Epithelial cell of prostate (primary cell): ENCODE measurements around the gene DOCK7.

ENCODE experiments used
- DNase-seq: peaks from one replicate; pipeline ENCODE4 v3.0.0-alpha.2; 2011; ENCODE audit warnings: low read depth, low spot score
- H3K27ac ChIP-seq: fragments of 450-650 bp; 2 replicates; pipeline ENCODE4 v1.5.1; 2017; ENCODE audit warnings: mild to moderate bottlenecking

The DOCK7 gene

DNA sequence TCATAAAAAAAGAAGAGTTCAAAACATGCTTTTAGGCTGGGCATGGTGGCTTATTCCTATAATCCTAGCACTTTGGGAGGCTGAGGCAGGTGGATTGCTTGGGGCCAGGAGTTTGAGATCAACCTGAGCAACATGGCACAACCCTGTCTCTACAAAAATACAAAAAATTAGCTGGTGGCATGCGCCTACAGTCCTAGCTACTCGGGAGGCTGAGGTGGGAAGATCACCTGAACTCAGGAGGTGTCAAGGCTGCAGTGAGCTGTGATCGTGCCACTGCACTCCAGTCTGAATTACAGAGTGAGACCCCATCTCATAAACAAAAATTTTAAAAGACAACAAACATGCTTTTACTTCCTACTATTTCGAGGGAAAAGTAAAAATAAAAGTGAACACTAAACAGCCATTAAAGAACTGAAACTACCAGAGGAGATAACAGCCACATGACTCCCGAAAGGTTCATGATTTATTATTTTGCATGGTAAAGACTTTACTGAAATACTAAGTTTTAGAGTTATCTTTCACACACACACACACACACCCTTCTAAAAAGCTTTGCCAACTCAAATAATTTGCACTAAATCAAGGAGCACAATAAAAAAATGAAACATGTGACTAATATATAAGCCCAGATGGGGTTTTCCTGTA, 203.2 kb downstream of the DOCK7 start:
- DNase-seq = no peak
- no peak overlapping the region for H3K27ac ChIP-seq

DNA sequence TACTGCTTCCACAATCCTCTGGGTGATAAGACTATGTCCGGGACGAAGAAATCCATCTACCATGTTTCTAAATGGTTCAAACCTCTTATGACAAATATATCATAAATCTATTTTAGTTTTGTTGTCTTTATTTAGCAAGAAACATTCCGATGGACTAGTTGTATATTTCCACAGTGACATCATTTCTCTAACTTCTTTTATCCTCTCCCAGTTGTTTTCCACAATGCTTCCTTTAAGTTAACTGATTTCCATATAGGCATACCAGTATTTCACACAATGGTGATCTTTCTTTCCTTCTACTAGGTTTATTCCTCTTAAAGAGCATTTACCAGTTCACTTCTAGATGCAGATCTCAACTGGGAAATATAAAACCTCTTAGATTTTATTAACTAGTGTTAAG, 206.5 kb downstream of the DOCK7 start:
- DNase-seq = no peak
- H3K27ac ChIP-seq = no peak overlapping the region

DNA sequence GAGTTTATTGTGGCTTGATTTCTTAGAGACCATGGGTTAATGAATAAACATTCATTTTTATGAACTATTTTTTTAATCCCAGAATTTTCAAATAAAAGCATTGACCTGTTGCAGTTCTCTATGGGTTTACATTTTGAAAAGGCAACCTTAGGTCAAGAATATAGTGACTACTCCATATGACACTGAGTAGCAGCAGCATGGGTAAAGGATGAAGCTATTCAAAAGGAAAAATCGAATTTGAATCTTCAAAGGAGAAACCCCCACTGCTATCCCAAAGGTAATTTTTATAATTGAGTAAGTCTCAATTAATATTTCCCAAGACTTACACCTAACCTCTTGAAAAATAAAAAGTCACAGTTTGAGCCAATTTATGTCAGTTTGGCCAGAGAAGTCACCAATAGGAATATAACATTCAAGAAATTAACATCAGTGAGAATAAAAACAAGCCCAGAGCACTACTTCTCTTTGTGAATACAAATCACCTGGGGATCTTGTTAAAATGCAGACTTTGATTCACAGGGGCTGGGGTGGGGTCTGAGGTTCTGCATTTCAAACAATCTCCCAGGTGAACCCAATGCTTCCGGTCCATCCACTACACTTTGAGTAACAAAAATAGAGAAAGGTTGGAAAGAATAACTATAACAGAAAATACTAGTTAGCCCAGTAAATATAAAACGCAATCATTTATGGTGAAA, 211.5 kb downstream of the DOCK7 start:
- H3K27ac ChIP-seq = no peak overlapping the region
- DNase-seq = no peak

DNA sequence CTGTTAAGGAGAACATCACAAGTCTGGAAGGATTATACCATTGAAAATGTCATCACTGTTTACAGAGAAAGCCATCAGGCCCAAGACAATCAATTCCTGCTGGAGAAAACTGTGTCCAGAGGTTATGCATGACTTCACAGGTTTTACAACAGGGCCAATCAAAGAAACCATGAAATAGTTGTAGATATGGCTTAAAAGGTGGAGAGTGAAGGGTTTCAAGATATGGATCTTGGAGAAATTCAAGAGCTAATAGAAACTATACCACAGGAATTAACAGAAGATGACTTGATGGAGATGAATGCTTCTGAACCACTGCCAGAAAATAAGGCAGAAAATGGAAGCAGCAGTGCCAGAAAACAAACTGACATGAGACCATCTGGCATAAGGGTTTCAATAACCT, 221.1 kb downstream of the DOCK7 start:
- no peak overlapping the region for H3K27ac ChIP-seq
- DNase-seq = no peak

DNA sequence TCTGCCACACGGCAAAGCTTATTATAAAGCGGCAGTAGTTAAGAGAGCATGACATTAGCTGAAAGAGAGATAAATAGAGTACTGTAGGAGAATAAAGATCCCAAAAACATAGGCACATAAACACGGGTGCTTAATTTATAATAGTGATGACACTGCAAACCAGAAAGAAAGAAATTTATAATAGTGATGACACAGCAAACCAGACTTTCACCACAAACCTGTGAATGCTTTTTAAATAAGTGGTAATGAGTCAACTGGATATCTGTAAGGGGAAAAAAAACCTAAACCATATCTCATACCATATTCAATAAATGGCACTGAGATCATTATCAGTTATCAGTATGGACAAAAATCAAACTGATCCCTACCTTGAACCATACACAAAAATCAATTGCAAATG, 225.8 kb downstream of the DOCK7 start:
- no peak for DNase-seq
- no peak overlapping the region for H3K27ac ChIP-seq

DNA sequence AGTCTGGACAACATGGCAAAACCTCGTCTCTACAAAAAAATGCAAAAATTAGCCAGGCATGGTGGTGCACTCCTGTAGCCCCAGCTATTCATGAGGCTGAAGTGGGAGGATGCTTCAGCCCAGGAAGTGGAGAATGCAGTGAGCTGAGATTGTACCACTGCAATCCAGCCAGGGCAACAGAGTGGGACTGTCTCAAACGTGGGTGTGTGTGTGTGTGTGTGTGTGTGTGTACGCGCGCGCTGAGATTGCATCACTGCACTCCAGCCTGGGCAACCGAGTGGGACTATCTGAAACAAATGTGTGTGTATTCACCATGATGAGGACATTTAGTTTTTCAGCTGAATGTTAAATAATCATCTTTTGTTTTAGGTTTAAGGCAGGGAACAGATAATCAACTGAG, 230.2 kb downstream of the DOCK7 start:
- H3K27ac ChIP-seq = no peak overlapping the region
- no peak for DNase-seq

DNA sequence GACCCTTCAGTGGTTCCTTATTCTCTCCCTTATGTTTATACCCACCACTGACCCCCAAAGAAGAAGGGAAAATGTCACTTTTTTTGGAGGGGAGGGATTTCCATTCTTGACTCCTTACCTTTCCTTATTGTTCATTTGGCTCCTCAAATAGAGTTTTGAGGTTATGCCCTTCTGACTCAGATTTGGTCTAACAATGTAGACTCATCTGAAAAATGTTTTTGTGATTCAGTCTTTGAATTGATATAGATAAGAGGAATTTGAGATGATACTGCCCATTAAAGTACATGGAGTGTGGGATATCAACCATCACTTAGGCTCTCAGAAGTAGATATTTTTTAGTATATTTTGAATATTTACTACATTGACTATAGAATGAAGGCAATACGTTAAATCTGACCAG, 235.2 kb downstream of the DOCK7 start:
- no peak overlapping the region for H3K27ac ChIP-seq
- DNase-seq = no peak

DNA sequence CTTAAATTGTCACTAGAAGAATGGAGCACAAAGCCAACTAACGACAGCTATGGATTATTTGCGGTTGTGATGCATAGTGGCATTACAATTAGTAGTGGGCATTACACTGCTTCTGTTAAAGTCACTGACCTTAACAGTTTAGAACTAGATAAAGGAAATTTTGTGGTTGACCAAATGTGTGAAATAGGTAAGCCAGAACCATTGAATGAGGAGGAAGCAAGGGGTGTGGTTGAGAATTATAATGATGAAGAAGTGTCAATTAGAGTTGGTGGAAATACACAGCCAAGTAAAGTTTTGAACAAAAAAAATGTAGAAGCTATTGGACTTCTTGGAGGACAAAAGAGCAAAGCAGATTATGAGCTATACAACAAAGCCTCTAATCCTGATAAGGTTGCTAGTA, 237.9 kb downstream of the DOCK7 start:
- H3K27ac ChIP-seq = no peak overlapping the region
- no peak for DNase-seq

DNA sequence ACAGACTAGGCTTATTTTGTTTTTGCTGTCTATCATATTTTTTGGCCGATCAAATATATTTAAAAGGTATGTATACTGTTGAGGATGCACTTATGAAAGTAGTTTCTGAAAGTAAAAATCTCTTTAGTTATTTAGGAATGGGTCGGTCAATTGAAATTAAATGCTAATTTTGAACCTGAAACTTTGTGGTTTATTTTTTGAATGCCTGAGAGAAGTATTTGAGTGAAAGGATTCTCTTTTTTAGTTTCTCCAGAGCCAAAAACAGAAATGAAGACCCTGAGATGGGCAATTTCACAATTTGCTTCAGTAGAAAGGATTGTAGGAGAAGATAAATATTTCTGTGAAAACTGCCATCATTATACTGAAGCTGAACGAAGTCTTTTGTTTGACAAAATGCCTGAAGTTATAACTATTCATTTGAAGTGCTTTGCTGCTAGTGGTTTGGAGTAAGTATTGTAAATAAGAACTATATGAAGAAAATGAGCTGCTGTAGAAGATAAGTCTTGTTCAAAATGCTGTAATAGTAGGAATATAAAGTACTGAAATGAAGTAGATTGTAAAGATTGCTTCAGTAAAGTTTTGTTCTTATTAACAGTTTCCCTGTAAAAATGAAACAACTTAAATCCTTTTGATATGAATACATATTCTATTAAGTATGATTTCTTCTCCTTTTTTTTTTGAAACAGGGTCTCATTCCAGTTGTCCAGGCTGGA, 239.8 kb downstream of the DOCK7 start:
- DNase-seq = no peak
- no peak overlapping the region for H3K27ac ChIP-seq

DNA sequence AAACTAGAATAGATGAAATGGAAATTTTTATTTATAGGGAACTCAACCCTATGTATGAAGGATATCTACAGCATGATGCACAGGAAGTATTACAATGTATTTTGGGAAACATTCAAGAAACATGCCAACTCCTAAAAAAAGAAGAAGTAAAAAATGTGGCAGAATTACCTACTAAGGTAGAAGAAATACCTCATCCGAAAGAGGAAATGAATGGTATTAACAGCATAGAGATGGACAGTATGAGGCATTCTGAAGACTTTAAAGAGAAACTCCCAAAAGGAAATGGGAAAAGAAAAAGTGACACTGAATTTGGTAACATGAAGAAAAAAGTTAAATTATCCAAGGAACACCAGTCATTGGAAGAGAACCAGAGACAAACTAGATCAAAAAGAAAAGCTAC, 243.5 kb downstream of the DOCK7 start:
- H3K27ac ChIP-seq = no peak overlapping the region
- DNase-seq = no peak

DNA sequence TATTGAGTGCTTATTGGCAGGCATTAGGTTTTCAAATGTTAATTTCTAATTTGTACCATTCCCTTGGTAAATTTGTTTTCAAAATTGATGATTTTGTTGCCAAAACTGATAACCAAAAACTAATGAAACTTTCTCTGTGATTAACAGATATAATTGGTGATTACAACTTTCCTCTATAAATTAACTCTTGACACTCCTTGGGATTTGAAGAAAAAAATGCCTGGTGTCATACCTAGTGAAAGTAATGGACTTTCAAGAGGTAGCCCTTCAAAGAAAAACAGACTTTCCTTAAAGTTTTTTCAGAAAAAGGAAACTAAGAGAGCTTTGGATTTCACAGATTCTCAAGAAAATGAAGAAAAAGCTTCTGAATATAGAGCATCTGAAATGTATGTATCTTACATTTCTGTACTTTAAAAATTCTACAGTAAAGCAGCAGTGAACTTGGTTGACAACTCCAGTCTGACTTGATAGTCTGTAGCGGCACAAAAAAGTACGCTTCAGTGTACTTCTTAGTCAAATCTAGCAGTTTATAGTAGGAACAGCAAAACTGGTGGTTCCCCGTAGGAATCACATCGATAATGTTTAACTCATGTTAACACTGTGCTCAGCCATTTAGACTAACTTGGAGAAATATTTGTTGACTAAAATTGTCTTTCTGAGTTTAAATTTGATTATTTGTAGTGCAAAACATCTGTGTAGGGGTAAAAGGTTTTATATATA, 248.4 kb downstream of the DOCK7 start:
- DNase-seq = no peak
- no peak overlapping the region for H3K27ac ChIP-seq

DNA sequence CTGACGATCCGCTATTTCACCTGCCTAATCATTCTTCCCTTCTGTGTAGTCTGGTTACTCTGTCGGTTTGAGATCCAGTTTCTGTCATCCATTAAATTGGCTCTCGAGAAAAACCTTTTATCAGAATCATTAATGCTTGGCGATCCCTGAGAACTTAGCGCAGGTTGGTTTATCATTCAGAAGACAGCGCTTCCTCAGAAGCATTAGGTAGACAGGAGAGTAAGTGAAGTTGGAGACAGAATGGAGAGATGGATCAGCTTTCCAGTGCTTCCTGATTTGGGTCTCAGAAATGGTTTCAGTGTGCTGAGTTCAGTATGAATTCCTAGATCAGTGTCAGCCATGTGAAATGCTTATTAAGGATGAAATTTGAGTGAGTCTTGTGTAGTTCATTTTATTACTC, 250.0 kb downstream of the DOCK7 start:
- H3K27ac ChIP-seq = no peak overlapping the region
- DNase-seq = no peak

DNA sequence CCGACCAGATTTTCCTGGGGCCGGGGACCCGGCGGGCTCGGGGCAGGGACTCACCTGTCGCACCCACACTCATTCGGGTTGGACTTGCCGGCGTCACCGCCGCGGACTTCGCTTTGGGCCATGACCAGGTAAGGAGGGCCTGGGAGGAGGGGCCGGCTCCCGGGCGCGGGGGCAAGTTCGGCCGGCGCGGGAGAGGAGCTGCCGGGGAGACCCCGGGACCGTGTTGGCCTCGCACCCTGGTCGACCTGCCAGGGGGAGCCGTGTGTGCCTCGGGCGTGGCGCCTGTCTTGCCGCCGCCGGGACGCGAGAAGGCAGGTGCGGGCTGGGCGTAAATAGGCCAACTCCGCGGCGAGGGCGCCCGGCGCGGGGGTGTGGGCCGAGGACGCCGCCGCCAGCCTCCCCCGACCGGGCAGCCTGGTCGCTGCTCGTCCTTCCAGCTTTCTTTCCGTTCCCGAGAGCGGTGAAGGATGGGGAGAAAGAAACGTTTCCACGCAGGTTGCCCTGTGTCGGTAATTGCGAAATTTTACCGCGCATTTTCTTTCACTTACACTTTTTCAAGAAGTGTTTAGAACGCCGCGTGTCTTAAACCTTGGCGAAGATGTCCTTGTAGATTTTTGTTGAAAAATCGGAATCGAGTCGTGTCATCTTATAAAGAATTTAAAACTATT, 250.8 kb downstream of the DOCK7 start:
- DNase-seq = no peak
- H3K27ac ChIP-seq = peak overlapping the region; percentile 98

DNA sequence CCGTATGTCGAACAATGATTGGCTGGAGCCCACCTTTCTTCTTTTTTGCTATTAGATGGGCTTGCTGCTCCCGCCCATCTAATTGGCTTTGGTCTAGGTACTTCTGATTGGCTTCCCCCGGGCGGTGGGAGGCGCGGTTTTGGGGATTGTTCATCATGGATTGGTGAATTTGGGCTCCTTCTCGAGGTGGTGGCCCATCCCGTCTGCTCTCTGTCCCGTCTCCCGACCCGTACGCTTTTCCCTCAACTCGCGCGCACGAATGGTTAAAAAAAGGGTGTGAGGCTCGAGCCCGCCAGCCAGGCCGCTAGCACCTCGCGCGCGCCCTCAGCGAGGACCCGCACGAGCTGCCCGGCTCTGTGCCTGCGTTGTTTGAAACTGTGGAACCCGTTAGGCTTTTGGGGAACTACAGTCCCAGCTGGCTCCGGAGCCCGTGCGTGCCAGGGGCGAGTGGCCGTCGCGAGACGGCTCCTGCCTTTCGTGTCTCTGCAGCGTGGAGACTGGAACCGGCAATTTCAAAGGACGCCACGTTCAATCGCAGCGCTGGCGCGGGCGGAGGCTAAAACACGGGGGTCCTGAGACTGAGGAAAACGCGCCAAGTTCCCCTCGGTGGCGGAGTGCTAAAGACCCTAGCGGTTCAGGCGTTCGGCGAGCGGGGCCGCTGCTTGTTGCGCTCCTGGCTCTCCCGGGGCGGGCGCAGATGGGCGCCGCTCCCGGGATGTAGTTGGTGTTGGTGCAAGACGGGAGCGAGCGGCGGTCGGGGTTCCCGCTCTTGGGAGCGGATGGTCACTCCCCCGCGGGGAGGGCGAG, 251.5 kb downstream of the DOCK7 start, which contains the start of gene USP1:
Gene USP1, plus strand, starts transcription at position 584 of the 807 bp plus-strand sequence. CDS start 2,819 bp downstream, outside the sequence.
- H3K27ac ChIP-seq = peak within 1 kb of the TSS; percentile 98
- DNase-seq = peak; percentile 97

DNA sequence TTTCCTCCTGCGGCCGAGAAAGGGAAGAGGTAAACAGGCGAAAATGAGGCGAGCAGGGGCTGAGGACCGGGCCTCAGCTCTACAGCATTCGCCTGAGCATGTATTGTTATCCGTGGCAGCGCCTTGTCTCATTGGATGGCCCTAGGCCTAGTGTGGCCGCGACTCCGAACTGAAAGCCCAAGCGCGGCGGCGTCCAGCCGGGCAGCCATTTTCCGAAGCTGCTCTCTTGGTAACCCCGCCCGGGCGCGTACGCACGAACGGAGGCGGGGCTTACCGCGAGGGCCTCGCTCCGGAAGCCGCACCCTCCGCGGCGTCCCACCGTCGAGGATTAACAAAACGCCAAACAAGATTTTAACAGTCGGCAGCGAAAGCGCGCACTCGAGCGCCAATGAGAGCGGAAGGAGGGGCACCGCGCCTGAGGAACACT, 252.1 kb downstream of the DOCK7 start:
- peak overlapping the region; percentile 98 for H3K27ac ChIP-seq
- DNase-seq = no peak

DNA sequence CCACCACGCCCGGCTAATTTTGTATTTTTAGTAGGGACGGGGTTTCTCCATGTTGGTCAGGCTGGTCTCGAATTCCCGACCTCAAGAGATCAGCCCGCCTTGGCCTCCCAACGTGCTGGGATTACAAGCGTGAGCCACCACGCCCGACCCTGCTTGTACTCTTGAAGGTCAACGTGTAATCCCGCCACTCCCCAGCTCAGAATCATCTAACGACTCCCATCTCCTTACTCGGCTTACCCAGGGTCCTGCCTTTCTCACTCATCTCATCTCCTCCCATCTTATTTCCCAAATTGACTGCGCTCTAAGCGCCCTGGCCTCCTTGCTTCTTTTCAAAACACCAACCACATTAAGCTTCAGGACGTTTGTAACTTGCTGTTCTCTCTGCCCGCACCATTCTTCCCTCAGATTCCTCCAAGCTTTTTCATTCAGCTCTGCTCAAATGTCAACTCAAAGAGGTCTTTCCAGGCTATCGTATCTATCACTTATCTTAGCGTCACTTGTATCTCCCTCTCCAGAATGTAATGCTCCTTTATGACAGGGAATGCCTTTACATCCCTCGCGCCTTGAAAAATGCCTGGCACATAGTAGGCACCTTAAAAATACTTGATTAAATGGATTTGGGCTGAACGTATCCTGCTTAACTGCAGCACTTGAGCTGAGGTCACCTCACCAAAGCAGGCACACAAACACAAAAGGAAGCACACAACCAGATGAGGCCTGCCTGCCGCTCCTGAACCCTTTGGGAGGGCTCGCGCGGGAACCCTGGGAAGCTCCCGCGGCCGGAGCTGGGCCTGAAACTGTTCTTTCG, 252.8 kb downstream of the DOCK7 start:
- DNase-seq = peak; percentile 1
- H3K27ac ChIP-seq = peak overlapping the region; percentile 98

DNA sequence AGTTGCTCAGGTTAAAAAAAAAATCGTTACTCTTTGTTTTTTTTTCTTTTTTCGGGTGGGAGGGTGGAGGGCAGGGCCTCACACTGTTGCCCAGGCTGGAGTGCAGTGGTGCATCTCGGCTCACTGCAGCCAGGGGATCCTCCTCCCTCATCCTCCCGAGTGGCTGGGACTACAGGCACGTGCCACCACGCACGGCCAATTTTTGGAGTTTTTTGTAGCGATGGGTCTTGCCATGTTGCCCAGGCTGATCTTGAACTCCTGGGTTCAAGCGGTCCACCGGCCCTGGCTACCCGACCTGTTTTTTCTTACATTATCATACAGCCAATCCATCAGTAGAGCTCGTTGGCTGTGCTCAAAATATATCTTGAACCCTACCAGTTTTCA, 253.6 kb downstream of the DOCK7 start:
- DNase-seq = no peak
- no peak overlapping the region for H3K27ac ChIP-seq

DNA sequence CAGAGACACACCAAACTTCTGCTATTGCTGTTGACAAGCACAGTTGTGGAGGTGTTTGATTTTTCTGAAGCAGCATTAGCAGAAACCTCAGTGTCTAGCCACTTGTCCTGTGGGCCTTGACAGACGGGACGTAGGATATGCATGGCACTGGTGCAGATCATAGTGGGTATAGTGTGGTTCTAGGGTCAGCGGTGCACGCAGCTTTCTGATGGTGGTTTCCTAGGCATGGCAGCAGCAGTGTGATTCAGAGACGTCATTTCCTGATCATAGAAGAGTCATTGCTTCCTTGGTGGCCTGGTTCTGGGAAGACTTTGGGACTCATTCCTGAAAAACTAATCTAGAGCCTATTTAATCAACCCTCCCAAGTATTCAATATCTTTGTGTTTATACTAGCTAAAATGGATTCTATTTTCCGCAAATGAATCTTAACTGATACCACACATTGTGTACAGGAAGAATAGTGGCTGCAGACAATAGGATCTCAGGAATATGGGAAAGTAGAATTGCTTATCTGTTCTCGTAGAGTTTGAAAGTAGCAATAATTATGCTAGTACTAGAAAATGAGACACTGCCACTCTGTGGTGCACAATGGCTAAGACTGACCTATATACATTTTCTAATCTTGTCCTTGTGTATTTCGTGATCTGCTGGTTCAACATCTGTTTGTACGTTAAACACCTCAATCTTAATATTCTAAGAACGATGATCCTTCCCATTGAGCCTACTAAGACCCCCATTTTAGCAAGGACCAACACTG, 254.1 kb downstream of the DOCK7 start:
- no peak for DNase-seq
- H3K27ac ChIP-seq = no peak overlapping the region
